ENCODE results near the gene PPP1R13L.
"Not testable (repeated sequence)": the region's sequence is repeated elsewhere in the genome, so short reads cannot be mapped to it uniquely, and the experiment has no call there.

Gene PPP1R13L

DNA sequence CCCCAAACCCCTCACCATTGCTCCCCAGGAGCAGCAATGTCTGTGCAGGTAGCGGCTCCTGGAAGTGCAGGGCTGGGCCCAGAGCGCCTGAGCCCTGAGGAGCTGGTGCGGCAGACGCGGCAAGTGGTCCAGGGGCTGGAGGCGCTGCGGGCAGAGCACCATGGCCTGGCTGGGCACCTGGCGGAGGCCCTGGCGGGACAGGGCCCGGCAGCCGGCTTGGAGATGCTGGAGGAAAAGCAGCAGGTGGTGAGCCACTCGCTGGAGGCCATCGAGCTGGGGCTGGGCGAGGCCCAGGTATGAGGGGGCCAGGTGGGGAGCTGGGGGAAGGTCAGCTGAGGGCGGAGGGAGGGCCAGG lies 59.4 kb downstream of the PPP1R13L start:
- DNase-seq (ENCODE audit: low spot score) = no peak

DNA sequence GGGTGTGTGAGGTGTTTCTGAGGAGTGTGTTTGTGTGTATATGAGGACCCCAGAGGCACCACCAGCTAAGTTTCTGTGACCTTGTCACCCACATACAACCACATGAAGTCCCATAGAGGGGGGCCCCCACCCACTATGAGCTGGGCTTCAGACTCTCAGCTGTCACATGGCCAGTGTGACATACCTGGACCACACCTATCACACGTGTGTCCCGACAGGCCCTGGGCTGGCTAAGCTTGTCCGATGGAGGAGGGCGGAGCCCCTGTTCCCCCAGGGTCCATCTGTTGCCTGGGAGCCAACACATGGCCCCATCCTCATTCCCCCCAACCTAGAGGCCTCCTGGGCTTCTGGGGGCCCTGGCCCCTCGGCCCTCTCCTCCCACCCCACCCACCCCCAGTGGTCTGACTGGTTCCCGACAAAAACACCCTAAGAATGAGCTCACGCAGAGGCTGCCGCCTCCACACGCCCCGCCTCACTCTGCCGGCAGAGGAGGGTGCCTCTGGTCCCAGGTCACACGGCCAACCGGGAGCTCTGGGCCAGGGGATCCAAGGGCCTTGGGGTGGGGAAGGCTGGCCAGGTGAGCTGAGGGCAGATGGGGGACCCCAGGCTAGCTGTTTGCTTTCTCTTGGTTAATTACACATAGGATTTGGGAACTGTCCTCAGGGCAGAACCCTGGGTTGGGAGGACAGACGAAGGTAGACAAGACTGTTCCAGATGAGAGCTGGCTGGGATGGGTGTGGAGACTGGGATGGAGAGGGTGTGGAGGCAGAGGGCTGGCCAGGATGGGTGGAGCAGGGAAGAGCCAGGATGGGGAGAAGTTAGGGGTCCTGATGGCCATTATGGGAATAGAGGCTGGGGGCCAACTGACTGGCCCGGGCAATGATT lies 60.0 kb downstream of the PPP1R13L start:
- DNase-seq (ENCODE audit: low spot score) = no peak

GRCh38 chr19:45342911-45343310 lies 62.0 kb downstream of the PPP1R13L start:
- DNase-seq (ENCODE audit: low spot score) = no peak

- DNase-seq (ENCODE audit: low spot score) = no peak
Measured at GRCh38 chr19:45340899-45341453, 63.9 kb downstream of the PPP1R13L start.

DNA sequence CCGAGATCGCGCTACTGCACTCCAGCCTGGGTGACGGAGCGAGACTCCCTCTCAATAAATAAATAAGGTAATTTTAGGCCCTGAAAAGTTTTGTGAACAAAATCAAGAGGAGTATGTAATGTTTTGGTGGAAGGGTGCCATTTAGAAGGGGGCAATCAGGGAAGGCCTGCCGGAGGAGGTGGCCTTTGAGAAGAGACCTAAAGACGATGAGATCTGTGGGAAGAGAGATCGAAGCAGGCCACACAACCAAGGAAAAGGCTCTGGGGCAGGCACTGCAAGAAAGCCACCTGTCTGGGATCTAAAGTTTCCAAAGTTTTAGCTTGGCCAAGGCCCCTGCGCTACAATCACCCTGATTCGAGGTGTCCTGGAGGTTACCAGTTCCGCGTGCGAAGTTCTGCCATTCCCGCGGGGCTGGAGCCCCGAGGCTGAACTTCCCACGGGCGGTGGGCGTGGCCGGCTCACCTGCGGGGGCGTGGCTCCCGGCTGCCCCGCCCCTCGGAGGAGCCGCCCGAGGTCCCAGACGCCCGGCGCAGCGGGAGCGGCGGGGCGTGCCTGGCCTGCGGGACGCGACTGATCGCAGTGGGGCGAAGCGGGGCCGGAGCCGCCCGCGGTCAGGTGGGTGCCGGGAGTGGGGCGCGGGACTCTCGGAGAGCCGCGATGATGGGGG lies 64.5 kb downstream of the PPP1R13L start, which contains the start of gene KLC3:
KLC3 (plus strand) TSS at position 519 of the 667 bp plus-strand sequence. CDS start 4,792 bp downstream, outside the sequence.
- DNase-seq (ENCODE audit: low spot score) = no peak

GRCh38 chr19:45339629-45340028 lies 65.2 kb downstream of the PPP1R13L start:
- no peak for DNase-seq (ENCODE audit: low spot score)

DNA sequence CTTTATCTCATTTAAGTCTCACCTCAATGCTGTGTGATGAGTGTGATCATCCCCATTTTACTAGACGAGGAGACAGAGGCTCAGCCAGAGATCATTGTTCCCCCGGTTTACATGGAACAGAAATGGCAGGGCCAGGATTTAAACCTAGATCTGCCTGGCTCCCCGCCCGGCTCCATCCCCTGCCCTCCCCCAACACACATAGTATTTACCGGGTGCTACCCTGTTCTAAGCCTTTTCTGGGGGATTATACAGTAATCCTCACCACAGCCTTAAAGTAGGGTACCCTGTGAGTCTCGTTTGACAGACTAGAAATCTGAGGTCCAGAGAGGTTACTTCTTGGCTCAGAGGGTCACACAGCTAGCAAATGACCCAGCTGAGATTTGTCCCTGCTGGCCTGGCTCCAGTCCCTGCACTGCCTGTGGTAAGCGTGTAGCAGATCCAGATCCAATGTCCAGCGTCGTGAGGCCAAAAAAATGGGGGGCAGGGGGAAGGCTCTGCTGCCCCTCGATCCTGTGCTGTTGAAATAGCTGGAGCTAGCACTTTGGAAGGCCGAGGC lies 68.1 kb downstream of the PPP1R13L start:
- no peak for DNase-seq (ENCODE audit: low spot score)

DNA sequence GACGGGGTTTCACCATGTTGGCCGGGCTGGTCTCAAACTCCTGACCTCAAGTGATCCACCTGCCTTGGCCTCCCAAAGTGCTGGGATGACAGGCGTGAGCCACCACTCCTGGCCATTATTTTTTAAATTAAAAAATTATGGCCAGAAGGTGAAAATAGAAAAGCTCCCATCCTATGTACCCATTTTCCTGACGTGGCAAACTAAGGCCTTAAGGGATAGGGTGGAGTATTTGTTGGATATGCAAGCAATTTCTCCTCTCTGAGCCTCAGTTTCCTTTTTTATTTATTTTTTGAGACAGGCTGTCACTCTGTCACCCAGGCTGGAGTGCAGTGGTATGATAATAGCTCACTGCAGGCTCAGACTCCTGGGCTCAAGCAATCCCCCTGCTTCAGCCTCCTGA lies 70.0 kb downstream of the PPP1R13L start:
- not testable (repeated sequence) for DNase-seq (ENCODE audit: low spot score)

DNA sequence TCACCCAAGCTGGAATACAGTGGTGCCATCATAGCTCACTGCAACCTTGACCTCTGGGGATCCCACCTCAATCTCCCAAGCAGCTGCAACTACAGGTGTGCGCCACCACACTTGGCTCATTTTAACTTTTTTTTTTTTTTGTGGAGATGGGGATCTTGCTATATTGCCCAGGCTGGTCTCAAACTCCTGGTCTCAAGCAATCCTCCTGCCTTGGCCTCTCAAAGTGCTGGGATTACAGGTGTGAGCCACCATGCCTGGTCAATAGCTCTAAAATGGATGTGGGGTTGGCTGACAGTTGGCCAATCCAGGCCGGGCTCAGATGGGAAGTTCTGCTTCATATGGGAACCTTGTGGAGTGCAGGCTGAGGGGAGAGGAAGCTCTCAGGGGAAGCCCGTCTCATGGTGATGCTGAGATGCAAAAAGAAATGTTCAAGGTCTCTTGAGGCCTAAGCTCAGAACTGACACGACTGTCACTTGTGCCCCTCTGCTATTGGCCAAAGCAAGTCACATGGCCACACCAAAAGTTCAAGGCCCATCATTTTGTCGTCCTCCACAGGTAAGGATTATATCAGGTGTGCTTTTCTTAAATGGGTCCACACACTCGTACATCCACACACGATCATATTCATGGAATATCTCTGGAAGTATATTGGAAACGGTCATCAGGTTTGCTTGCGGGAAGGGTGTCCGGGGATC lies 71.1 kb downstream of the PPP1R13L start:
- DNase-seq (ENCODE audit: low spot score) = no peak

- DNase-seq (ENCODE audit: low spot score) = no peak
Measured at GRCh38 chr19:45331411-45331810, 73.5 kb downstream of the PPP1R13L start.
